ENCODE data around the gene KCNJ6.

GRCh38 chr21:37829447-37829846 is 86.8 kb downstream of the KCNJ6 start:
- TF ChIP-seq, protein P1, sequence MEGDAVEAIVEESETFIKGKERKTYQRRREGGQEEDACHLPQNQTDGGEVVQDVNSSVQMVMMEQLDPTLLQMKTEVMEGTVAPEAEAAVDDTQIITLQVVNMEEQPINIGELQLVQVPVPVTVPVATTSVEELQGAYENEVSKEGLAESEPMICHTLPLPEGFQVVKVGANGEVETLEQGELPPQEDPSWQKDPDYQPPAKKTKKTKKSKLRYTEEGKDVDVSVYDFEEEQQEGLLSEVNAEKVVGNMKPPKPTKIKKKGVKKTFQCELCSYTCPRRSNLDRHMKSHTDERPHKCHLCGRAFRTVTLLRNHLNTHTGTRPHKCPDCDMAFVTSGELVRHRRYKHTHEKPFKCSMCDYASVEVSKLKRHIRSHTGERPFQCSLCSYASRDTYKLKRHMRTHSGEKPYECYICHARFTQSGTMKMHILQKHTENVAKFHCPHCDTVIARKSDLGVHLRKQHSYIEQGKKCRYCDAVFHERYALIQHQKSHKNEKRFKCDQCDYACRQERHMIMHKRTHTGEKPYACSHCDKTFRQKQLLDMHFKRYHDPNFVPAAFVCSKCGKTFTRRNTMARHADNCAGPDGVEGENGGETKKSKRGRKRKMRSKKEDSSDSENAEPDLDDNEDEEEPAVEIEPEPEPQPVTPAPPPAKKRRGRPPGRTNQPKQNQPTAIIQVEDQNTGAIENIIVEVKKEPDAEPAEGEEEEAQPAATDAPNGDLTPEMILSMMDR (conservative IDR thresholded peaks at IDR 0.05; ENCODE audit: low read length), result no peak
- no peak for TF ChIP-seq EZH2phosphoT487 (IDR thresholded peaks at IDR 0.05; ENCODE audit: borderline replicate concordance, low read depth, low read length)
